HG03025 (cell line): ENCODE measurements around the gene FTCDNL1.

Source experiments
- ATAC-seq: cut with Tn5 transposase; IDR thresholded peaks from one replicate; pipeline ENCODE4 v1.9.1; 2021; ENCODE audit warnings: mild to moderate bottlenecking, moderate library complexity; ENCODE audit not compliant: unreplicated experiment, low FRiP score

The FTCDNL1 gene

GRCh38 chr2:199749571-199749970 is 101.4 kb downstream of the FTCDNL1 start:
- ATAC-seq: no peak

GRCh38 chr2:199744724-199745123 is 106.3 kb downstream of the FTCDNL1 start:
- no peak for ATAC-seq

- no peak for ATAC-seq
These were observed 106.7 kb downstream of the FTCDNL1 start for GRCh38 chr2:199744260-199744659.

- ATAC-seq: no peak
These were observed 107.4 kb downstream of the FTCDNL1 start for GRCh38 chr2:199743415-199744120.

- ATAC-seq: no peak
These were observed 108.1 kb downstream of the FTCDNL1 start for GRCh38 chr2:199742884-199743283.

GRCh38 chr2:199740111-199740428 is 110.9 kb downstream of the FTCDNL1 start:
- ATAC-seq: no peak

- no peak for ATAC-seq
These were observed 111.4 kb downstream of the FTCDNL1 start for GRCh38 chr2:199739413-199740110.

GRCh38 chr2:199738727-199739412 is 112.1 kb downstream of the FTCDNL1 start:
- ATAC-seq: no peak

GRCh38 chr2:199734651-199735050 is 116.3 kb downstream of the FTCDNL1 start:
- no peak for ATAC-seq

- no peak for ATAC-seq
These were observed 117.0 kb downstream of the FTCDNL1 start for GRCh38 chr2:199734011-199734410.

GRCh38 chr2:199727801-199728200 is 123.2 kb downstream of the FTCDNL1 start:
- no peak for ATAC-seq

GRCh38 chr2:199727306-199727705 is 123.7 kb downstream of the FTCDNL1 start:
- no peak for ATAC-seq

- no peak for ATAC-seq
These were observed 132.9 kb downstream of the FTCDNL1 start for GRCh38 chr2:199718074-199718473.

- ATAC-seq: no peak
These were observed 133.4 kb downstream of the FTCDNL1 start for GRCh38 chr2:199717587-199717907.

GRCh38 chr2:199716807-199717586 is 134.0 kb downstream of the FTCDNL1 start:
- no peak for ATAC-seq

- no peak for ATAC-seq
These were observed 137.2 kb downstream of the FTCDNL1 start for GRCh38 chr2:199713746-199714145.

- ATAC-seq: no peak
These were observed 140.4 kb downstream of the FTCDNL1 start for GRCh38 chr2:199710551-199710950.
